ENCODE measurements around the gene CDK15. TPM values are rescaled to one million over a fixed set of nuclear protein-coding genes. Genes with fewer than 3 reads are reported as not detected.
A peak's percentile ranks its signal among the peaks of the same experiment; 100 is the strongest.

The CDK15 gene
- total RNA-seq, 1 donor from 2014 or later, result not detected

DNA sequence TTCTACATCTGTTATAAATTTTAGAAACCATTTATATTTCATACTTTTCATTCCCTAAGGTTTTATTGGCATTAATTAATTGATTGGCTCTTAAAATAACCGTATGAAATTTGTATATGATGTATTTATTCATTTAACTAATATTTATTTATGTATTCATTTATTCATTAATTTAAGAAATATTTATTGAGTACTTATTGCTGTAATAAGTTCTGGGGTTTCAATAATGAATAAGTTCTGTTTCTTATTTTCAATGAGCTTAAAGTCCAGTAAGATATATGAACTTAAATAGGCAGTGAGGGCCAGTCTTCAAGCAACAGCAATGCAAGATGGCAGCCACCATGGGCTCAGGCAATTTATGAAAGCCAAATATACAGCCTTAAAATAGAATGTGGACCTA is 17.9 kb downstream of the CDK15 start:
- DNase-seq (ENCODE audit: low spot score), result no peak
- peaks cover 5% of the 10 kb centered on the region for H3K27me3 Mint-ChIP-seq (ENCODE audit: unreplicated experiment)
- H3K36me3 Mint-ChIP-seq (ENCODE audit: low read depth, unreplicated experiment), result no peaks in the 10 kb centered on the region
- TF ChIP-seq, protein P1, sequence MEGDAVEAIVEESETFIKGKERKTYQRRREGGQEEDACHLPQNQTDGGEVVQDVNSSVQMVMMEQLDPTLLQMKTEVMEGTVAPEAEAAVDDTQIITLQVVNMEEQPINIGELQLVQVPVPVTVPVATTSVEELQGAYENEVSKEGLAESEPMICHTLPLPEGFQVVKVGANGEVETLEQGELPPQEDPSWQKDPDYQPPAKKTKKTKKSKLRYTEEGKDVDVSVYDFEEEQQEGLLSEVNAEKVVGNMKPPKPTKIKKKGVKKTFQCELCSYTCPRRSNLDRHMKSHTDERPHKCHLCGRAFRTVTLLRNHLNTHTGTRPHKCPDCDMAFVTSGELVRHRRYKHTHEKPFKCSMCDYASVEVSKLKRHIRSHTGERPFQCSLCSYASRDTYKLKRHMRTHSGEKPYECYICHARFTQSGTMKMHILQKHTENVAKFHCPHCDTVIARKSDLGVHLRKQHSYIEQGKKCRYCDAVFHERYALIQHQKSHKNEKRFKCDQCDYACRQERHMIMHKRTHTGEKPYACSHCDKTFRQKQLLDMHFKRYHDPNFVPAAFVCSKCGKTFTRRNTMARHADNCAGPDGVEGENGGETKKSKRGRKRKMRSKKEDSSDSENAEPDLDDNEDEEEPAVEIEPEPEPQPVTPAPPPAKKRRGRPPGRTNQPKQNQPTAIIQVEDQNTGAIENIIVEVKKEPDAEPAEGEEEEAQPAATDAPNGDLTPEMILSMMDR (IDR thresholded peaks at IDR 0.05; ENCODE audit: unreplicated experiment), result no peak
- H3K27ac Mint-ChIP-seq (ENCODE audit: unreplicated experiment), result no peak overlapping the region
- H3K4me1 Mint-ChIP-seq (ENCODE audit: unreplicated experiment), result peaks cover 7% of the 10 kb centered on the region
- no peak overlapping the region for H3K4me3 Mint-ChIP-seq (ENCODE audit: unreplicated experiment)
- no peaks in the 10 kb centered on the region for H3K9me3 Mint-ChIP-seq (ENCODE audit: unreplicated experiment)

DNA sequence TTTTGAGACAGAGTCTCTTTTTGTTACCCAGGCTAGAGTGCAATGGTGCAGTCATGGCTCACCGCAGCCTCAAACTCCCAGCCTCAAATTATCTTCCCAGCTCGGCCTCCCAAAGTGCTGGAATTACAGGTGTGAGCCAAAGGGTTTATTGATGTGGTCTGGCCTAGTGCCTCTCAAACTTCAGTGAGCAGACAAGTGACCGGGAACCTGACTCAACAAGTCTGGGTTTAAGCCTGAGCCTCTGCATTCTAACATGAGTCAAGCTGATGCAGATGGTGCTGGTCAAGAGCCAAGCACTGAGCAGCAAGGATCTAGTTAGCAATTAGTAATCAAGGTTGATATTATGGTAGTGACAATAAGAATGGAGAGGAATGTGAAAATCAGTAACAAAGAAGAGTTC is 21.3 kb downstream of the CDK15 start:
- Mint-ChIP-seq H3K4me1 (ENCODE audit: unreplicated experiment) (peaks cover 24% of the 10 kb centered on the region), H3K27me3 (ENCODE audit: unreplicated experiment) (peaks cover 5% of the 10 kb centered on the region), H3K36me3 (ENCODE audit: low read depth, unreplicated experiment) (no peaks in the 10 kb centered on the region), H3K4me3 (ENCODE audit: unreplicated experiment) (no peak overlapping the region), H3K9me3 (ENCODE audit: unreplicated experiment) (no peaks in the 10 kb centered on the region), H3K27ac (ENCODE audit: unreplicated experiment) (no peak overlapping the region)
- TF ChIP-seq, protein P1 (IDR thresholded peaks at IDR 0.05; ENCODE audit: unreplicated experiment), result no peak
- DNase-seq (ENCODE audit: low spot score), result no peak

DNA sequence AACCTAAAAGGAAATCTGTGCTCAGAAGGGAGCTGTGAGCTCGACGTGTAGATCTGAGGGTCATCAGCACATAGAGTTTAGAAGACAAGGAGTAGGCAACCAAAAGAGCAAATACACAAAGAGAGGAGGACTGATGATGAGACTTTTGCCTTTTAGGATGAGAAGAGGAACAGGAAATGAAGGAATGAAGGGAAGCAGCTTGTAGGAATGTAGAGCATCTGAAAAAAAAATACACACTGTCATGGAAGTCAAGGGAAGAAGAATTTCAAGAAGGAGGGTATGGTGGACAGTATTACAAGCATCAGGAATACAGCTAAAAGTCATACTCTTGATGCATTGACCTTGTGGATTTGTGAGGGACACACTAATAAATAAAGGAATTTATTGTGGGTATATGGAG is 21.9 kb downstream of the CDK15 start:
- Mint-ChIP-seq H3K36me3 (ENCODE audit: low read depth, unreplicated experiment) (no peaks in the 10 kb centered on the region), H3K4me3 (ENCODE audit: unreplicated experiment) (no peak overlapping the region), H3K27ac (ENCODE audit: unreplicated experiment) (no peak overlapping the region), H3K9me3 (ENCODE audit: unreplicated experiment) (no peaks in the 10 kb centered on the region), H3K4me1 (ENCODE audit: unreplicated experiment) (peaks cover 24% of the 10 kb centered on the region), H3K27me3 (ENCODE audit: unreplicated experiment) (peaks cover 5% of the 10 kb centered on the region)
- DNase-seq (ENCODE audit: low spot score), result no peak
- TF ChIP-seq, protein P1 (IDR thresholded peaks at IDR 0.05; ENCODE audit: unreplicated experiment), result no peak

DNA sequence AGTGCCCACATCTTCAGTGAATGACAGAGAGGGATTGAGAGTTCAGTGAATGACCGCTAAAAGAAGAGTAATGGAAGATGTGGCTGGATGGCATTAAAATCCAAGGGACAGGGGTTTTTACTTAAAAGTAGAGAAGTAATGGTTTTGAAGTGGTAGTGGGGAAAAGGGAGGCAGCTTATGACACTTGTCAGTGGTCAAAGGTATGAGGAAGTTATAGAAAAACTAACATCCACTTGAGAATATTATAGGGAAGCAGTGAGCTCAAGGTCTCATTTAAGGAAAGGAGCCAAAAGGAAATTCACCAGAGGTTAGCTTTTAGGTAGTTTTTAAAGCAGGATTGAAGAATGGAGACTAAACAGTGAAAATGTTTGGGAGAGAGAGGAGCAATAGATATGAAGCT is 24.3 kb downstream of the CDK15 start:
- Mint-ChIP-seq H3K4me1 (ENCODE audit: unreplicated experiment) (peaks cover 24% of the 10 kb centered on the region), H3K4me3 (ENCODE audit: unreplicated experiment) (no peak overlapping the region), H3K9me3 (ENCODE audit: unreplicated experiment) (no peaks in the 10 kb centered on the region), H3K27me3 (ENCODE audit: unreplicated experiment) (peaks cover 5% of the 10 kb centered on the region), H3K27ac (ENCODE audit: unreplicated experiment) (no peak overlapping the region), H3K36me3 (ENCODE audit: low read depth, unreplicated experiment) (no peaks in the 10 kb centered on the region)
- TF ChIP-seq, protein P1 (IDR thresholded peaks at IDR 0.05; ENCODE audit: unreplicated experiment), result no peak
- no peak for DNase-seq (ENCODE audit: low spot score)

DNA sequence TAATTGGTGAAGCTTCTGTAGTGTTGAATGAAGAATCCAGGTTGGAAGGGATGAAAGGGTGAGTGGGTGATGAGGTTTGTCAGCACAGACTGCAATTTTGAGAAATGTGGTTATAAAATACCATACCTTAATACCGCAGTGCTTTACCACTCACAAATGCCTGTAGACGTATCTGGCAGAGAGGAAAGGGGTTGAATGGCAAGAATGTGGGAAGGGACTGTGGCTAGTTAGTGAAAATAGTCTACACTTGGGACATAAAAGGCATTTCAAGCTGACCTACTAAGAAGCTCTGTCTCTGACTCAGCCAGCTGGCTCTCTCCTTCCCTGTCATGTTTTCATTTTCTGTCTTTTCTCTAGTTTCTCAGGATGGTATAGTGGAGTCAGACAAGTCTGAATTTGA is 25.1 kb downstream of the CDK15 start:
- DNase-seq (ENCODE audit: low spot score), result no peak
- Mint-ChIP-seq H3K4me1 (ENCODE audit: unreplicated experiment) (peaks cover 24% of the 10 kb centered on the region), H3K4me3 (ENCODE audit: unreplicated experiment) (no peak overlapping the region), H3K27me3 (ENCODE audit: unreplicated experiment) (peaks cover 5% of the 10 kb centered on the region), H3K36me3 (ENCODE audit: low read depth, unreplicated experiment) (no peaks in the 10 kb centered on the region), H3K27ac (ENCODE audit: unreplicated experiment) (peak overlapping the region; percentile 62), H3K9me3 (ENCODE audit: unreplicated experiment) (no peaks in the 10 kb centered on the region)
- TF ChIP-seq, protein P1 (IDR thresholded peaks at IDR 0.05; ENCODE audit: unreplicated experiment), result no peak
